HEK293 (cell line): Measurements from ENCODE around the gene CEMIP2.

ENCODE experiments used
- CTCF ChIA-PET: fragments of 350-600 bp; formaldehyde crosslinking; extraction: SDS; loops from one replicate; lab custom pipeline; 2021; ENCODE audit warnings: antibody characterized with exemption; lab: Yijun Ruan, JAX
- POLR2A ChIA-PET: fragments of 300-600 bp; formaldehyde crosslinking; extraction: SDS; loops from one replicate; lab custom pipeline; 2020; ENCODE audit warnings: antibody characterized with exemption, inconsistent platforms; lab: Yijun Ruan, JAX
- H3K27ac ChIP-seq: fragments of 200-500 bp; sonication (Bioruptor generic); 2 replicates; pipeline ENCODE4 v1.5.1; 2014; ENCODE audit warnings: low read depth, low read length, control low read depth, inconsistent platforms; ENCODE audit errors: extremely low read depth
- H3K36me3 ChIP-seq, 2 experiments: fragments of 200-500 bp in 1 of 2; sonication (Bioruptor generic) in 1 of 2; 1 replicate in 1 of 2; 2 replicates in 1 of 2; pipeline ENCODE4 v1.5.1; 2014 to 2017; ENCODE audit warnings: inconsistent platforms in 2 of 2, low read length in 2 of 2; ENCODE audit not compliant: control insufficient read depth in 2 of 2, insufficient read depth in 1 of 2
- H3K4me1 ChIP-seq: fragments of 200-500 bp; sonication (Bioruptor generic); 2 replicates; pipeline ENCODE4 v1.5.1; 2014; ENCODE audit warnings: mild to moderate bottlenecking, low read length, inconsistent platforms; ENCODE audit not compliant: control insufficient read depth, insufficient read depth
- H3K4me3 ChIP-seq: 2 replicates; pipeline ENCODE4 v1.5.1; 2011; ENCODE audit warnings: low read depth, mild to moderate bottlenecking, control low read depth, low read length, moderate library complexity
- H3K9me3 ChIP-seq: fragments of 200-500 bp; sonication (Bioruptor generic); 2 replicates; pipeline ENCODE4 v1.5.1; 2014; ENCODE audit warnings: low read depth, low read length, inconsistent platforms; ENCODE audit not compliant: control insufficient read depth, insufficient read depth
- EGR2 ChIP-seq: fragments of 450-650 bp; formaldehyde crosslinking; IDR thresholded peaks from 2 replicates; pipeline ENCODE4 v1.5.1; 2016; ENCODE audit warnings: low read depth, missing biosample characterization, missing genetic modification characterization
- KLF7 ChIP-seq: fragments of 450-650 bp; formaldehyde crosslinking; IDR thresholded peaks from 2 replicates; pipeline ENCODE4 v1.5.1; 2016; ENCODE audit warnings: missing biosample characterization, missing genetic modification characterization, borderline replicate concordance
- PRDM1 ChIP-seq: fragments of 450-650 bp; formaldehyde crosslinking; IDR thresholded peaks from 2 replicates; pipeline ENCODE4; 2016; ENCODE audit warnings: missing biosample characterization, missing genetic modification characterization
- TSHZ1 ChIP-seq: fragments of 450-650 bp; formaldehyde crosslinking; IDR thresholded peaks from 2 replicates; pipeline ENCODE4 v1.5.1; 2016; ENCODE audit warnings: missing biosample characterization, missing genetic modification characterization, borderline replicate concordance
- ZBTB17 ChIP-seq: fragments of 450-650 bp; formaldehyde crosslinking; IDR thresholded peaks from 2 replicates; pipeline ENCODE4 v1.5.1; 2016; ENCODE audit warnings: missing biosample characterization, missing genetic modification characterization
- ZBTB21 ChIP-seq: fragments of 450-650 bp; formaldehyde crosslinking; IDR thresholded peaks from 2 replicates; pipeline ENCODE4 v1.5.1; 2017; ENCODE audit warnings: missing biosample characterization, missing genetic modification characterization
- ZFP41 ChIP-seq: fragments of 450-650 bp; formaldehyde crosslinking; IDR thresholded peaks from 2 replicates; pipeline ENCODE4 v1.5.1; 2016; ENCODE audit warnings: missing biosample characterization, missing genetic modification characterization, borderline replicate concordance
- ZNF121 ChIP-seq: fragments of 450-650 bp; formaldehyde crosslinking; IDR thresholded peaks from 2 replicates; pipeline ENCODE4 v1.5.1; 2016; ENCODE audit warnings: missing biosample characterization, missing genetic modification characterization
- ZNF155 ChIP-seq: fragments of 450-650 bp; formaldehyde crosslinking; IDR thresholded peaks from 2 replicates; pipeline ENCODE4 v1.5.1; 2016; ENCODE audit warnings: missing biosample characterization, missing genetic modification characterization
- ZNF280C ChIP-seq: fragments of 450-650 bp; formaldehyde crosslinking; IDR thresholded peaks from 2 replicates; pipeline ENCODE4 v1.5.1; 2016; ENCODE audit warnings: missing biosample characterization, missing genetic modification characterization
- ZNF37A ChIP-seq: fragments of 450-650 bp; IDR thresholded peaks from 2 replicates; pipeline ENCODE4 v1.5.1; 2018; ENCODE audit warnings: missing biosample characterization, missing genetic modification characterization
- ZNF394 ChIP-seq: fragments of 450-650 bp; formaldehyde crosslinking; IDR thresholded peaks from 2 replicates; pipeline ENCODE4 v1.5.1; 2016; ENCODE audit warnings: missing biosample characterization, missing genetic modification characterization, mild to moderate bottlenecking, moderate library complexity, borderline replicate concordance
- ZNF416 ChIP-seq: fragments of 450-650 bp; formaldehyde crosslinking; IDR thresholded peaks from 2 replicates; pipeline ENCODE4 v1.5.1; 2016; ENCODE audit warnings: missing biosample characterization, missing genetic modification characterization
- ZNF473 ChIP-seq: fragments of 450-650 bp; formaldehyde crosslinking; IDR thresholded peaks from 2 replicates; pipeline ENCODE4 v1.5.1; 2017; ENCODE audit warnings: missing biosample characterization, missing genetic modification characterization
- ZNF501 ChIP-seq: fragments of 450-650 bp; formaldehyde crosslinking; IDR thresholded peaks from 2 replicates; pipeline ENCODE4 v1.5.1; 2016; ENCODE audit warnings: missing biosample characterization, missing genetic modification characterization
- ZNF626 ChIP-seq: fragments of 450-650 bp; sonication (Bioruptor Pico); formaldehyde crosslinking; IDR thresholded peaks from 2 replicates; pipeline ENCODE4 v1.5.1; 2018; ENCODE audit warnings: missing biosample characterization, missing genetic modification characterization, inconsistent platforms
- ZNF654 ChIP-seq: fragments of 450-650 bp; formaldehyde crosslinking; IDR thresholded peaks from 2 replicates; pipeline ENCODE4 v1.5.1; 2016; ENCODE audit warnings: low read depth, missing biosample characterization, missing genetic modification characterization
- ZNF658 ChIP-seq: fragments of 450-650 bp; formaldehyde crosslinking; IDR thresholded peaks from 2 replicates; pipeline ENCODE4; 2016; ENCODE audit warnings: missing biosample characterization, missing genetic modification characterization
- ZNF707 ChIP-seq: fragments of 450-650 bp; formaldehyde crosslinking; IDR thresholded peaks from 2 replicates; pipeline ENCODE4 v1.5.1; 2016; ENCODE audit warnings: missing biosample characterization, missing genetic modification characterization
- ZNF76 ChIP-seq: fragments of 450-650 bp; formaldehyde crosslinking; IDR thresholded peaks from 2 replicates; pipeline ENCODE4; 2016; ENCODE audit warnings: low read depth, missing biosample characterization, missing genetic modification characterization, borderline replicate concordance
- ZSCAN18 ChIP-seq: fragments of 450-650 bp; formaldehyde crosslinking; IDR thresholded peaks from 2 replicates; pipeline ENCODE4 v1.5.1; 2016; ENCODE audit warnings: missing biosample characterization, missing genetic modification characterization
- TF ChIP-seq, protein P1 (sequence below): fragments of 450-650 bp; formaldehyde crosslinking; IDR thresholded peaks from 2 replicates; pipeline ENCODE4; 2016; ENCODE audit warnings: missing biosample characterization, missing genetic modification characterization
- TF ChIP-seq, protein P2 (sequence below): IDR thresholded peaks from 2 replicates; pipeline ENCODE4 v1.6.1; 2011; ENCODE audit warnings: mild to moderate bottlenecking, low read depth, low read length, borderline replicate concordance
- TF ChIP-seq, protein P3 (sequence below): fragments of 450-650 bp; formaldehyde crosslinking; IDR thresholded peaks from 2 replicates; pipeline ENCODE4 v1.5.1; 2016; ENCODE audit warnings: missing biosample characterization, missing genetic modification characterization

Gene CEMIP2

GRCh38 chr9:71808068-71808467, 39.8 kb upstream of the CEMIP2 start:
- H3K9me3 ChIP-seq: no peaks in the 10 kb centered on the region
- H3K36me3 ChIP-seq: no peaks in the 10 kb centered on the region
- H3K27ac ChIP-seq: no peak overlapping the region
- ChIA-PET POLR2A (no interaction called here), CTCF (interaction anchor here (1.0 to 6.4 kb wide), 12 partner anchors 9 to 231 kb away, joined by 3 to 116 read pairs (median 8); no protein-coding TSS in a partner anchor)
- TF ChIP-seq KLF7 (tag by site-specific recombination) (no peak), ZBTB17 (tag by site-specific recombination) (0 out of 2 replicates have a peak, but pooled peaks have one; percentile 18)
- H3K4me3 ChIP-seq: no peak overlapping the region
- no peaks in the 10 kb centered on the region for H3K4me1 ChIP-seq

DNA sequence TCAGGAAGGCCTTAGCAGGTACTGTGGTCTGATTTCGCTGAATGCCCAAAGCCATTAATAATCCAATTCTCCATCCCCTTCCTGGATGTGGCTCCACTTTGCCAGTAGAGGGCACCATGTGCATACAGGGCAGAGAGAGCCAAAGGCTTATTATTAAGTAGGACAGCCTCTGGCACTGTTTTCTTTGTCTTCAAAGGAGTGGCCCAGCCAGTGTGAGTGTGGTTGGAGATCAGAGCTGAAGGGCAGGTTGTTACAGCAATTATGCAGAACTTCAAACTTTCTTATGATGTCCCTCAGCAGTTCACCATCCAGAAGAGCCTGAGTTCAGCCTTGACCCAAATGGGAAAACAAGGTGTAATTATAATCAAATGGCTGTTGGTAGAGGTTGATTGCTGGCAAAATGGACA, 38.6 kb upstream of the CEMIP2 start:
- ChIA-PET POLR2A (interaction anchor here (1.0 to 1.2 kb wide), 2 partner anchors 105 to 218 kb away, joined by 3 to 4 read pairs; partner anchors contain the start of gene C9orf85), CTCF (interaction anchor here (0.5 to 6.4 kb wide), 61 partner anchors 10 to 1202 kb away, joined by 3 to 116 read pairs (median 4); no protein-coding TSS in a partner anchor)
- H3K27ac ChIP-seq: no peak overlapping the region
- no peaks in the 10 kb centered on the region for H3K9me3 ChIP-seq
- no peaks in the 10 kb centered on the region for H3K4me1 ChIP-seq
- H3K4me3 ChIP-seq: no peak overlapping the region
- no peaks in the 10 kb centered on the region for H3K36me3 ChIP-seq
- peak; percentile 56; the same call in 1 of the 2 replicates for TF ChIP-seq ZNF394 (tag by site-specific recombination)
- no peak for TF ChIP-seq ZNF626 (tag by site-specific recombination)
- TF ChIP-seq PRDM1 (tag by site-specific recombination): no peak
- no peak for TF ChIP-seq ZNF416 (tag by site-specific recombination)
- TF ChIP-seq ZBTB21 (tag by site-specific recombination): no peak
- no peak for TF ChIP-seq ZNF473 (tag by site-specific recombination)
- TF ChIP-seq ZNF658 (tag by site-specific recombination): no peak
- TF ChIP-seq, protein P1, sequence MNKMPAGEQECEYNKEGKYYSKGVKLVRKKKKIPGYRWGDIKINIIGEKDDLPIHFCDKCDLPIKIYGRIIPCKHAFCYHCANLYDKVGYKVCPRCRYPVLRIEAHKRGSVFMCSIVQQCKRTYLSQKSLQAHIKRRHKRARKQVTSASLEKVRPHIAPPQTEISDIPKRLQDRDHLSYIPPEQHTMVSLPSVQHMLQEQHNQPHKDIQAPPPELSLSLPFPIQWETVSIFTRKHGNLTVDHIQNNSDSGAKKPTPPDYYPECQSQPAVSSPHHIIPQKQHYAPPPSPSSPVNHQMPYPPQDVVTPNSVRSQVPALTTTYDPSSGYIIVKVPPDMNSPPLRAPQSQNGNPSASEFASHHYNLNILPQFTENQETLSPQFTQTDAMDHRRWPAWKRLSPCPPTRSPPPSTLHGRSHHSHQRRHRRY: no peak
- no peak for TF ChIP-seq ZNF155 (tag by site-specific recombination)
- no peak for TF ChIP-seq ZNF76 (tag by site-specific recombination)
- no peak for TF ChIP-seq ZNF37A (tag by site-specific recombination)
- no peak for TF ChIP-seq TSHZ1 (tag by site-specific recombination)
- TF ChIP-seq, protein P2, sequence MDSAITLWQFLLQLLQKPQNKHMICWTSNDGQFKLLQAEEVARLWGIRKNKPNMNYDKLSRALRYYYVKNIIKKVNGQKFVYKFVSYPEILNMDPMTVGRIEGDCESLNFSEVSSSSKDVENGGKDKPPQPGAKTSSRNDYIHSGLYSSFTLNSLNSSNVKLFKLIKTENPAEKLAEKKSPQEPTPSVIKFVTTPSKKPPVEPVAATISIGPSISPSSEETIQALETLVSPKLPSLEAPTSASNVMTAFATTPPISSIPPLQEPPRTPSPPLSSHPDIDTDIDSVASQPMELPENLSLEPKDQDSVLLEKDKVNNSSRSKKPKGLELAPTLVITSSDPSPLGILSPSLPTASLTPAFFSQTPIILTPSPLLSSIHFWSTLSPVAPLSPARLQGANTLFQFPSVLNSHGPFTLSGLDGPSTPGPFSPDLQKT: no peak
- TF ChIP-seq EGR2 (tag by site-specific recombination): no peak
- no peak for TF ChIP-seq ZNF121 (tag by site-specific recombination)
- TF ChIP-seq ZNF501 (tag by site-specific recombination): no peak
- peak; percentile 83 for TF ChIP-seq ZNF654 (tag by site-specific recombination)
- TF ChIP-seq ZFP41 (tag by site-specific recombination): no peak
- no peak for TF ChIP-seq ZSCAN18
- no peak for TF ChIP-seq ZNF707 (tag by site-specific recombination)
- TF ChIP-seq, protein P3, sequence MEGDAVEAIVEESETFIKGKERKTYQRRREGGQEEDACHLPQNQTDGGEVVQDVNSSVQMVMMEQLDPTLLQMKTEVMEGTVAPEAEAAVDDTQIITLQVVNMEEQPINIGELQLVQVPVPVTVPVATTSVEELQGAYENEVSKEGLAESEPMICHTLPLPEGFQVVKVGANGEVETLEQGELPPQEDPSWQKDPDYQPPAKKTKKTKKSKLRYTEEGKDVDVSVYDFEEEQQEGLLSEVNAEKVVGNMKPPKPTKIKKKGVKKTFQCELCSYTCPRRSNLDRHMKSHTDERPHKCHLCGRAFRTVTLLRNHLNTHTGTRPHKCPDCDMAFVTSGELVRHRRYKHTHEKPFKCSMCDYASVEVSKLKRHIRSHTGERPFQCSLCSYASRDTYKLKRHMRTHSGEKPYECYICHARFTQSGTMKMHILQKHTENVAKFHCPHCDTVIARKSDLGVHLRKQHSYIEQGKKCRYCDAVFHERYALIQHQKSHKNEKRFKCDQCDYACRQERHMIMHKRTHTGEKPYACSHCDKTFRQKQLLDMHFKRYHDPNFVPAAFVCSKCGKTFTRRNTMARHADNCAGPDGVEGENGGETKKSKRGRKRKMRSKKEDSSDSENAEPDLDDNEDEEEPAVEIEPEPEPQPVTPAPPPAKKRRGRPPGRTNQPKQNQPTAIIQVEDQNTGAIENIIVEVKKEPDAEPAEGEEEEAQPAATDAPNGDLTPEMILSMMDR: peak; percentile 71; the same call in 1 of the 2 replicates
- TF ChIP-seq ZNF280C (tag by site-specific recombination): no peak
